ENCODE results near the gene EXO1. TPM values are rescaled to one million over a fixed set of nuclear protein-coding genes. Genes with fewer than 3 reads are reported as not detected.
A peak's percentile ranks its signal among the peaks of the same experiment; 100 is the strongest.

The EXO1 gene
- total and polyA plus RNA-seq, 2 donors (not counting 3 experiments of a cell fraction or from before 2014, with no cell fraction given), result 4.1 to 23.5 TPM

DNA sequence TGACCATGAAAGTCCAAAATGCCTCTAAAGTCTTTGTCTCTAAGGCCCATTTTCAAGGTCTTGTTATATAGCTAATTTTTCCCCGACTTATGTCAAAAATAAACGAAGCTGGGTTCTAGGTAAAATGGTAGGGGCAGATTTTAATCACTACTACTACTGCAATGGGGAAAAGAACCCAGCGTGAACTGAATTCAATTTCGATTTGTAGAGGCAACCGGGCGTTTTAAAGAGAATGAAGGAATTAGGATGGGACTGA, 536 bp upstream of the EXO1 start:
- peak overlapping the region; percentile 91 for H2AFZ ChIP-seq (ENCODE audit: low read depth, low read length)
- H3K27me3 ChIP-seq (ENCODE audit: control insufficient read depth in 2 of 2, insufficient read depth in 2 of 2, low read length in 2 of 2), result peaks cover 5 to 11% of the 10 kb centered on the region in 2 experiments
- dilution Hi-C loops (cut with MboI; ENCODE audit: extremely low pct_ligation_motif_present, low sequenced_read_pairs) (no loop called here), intact Hi-C loops (cut with micrococcal nuclease) (loop anchor here (1.0 to 5.0 kb wide), 2 partner anchors 151 to 330 kb away; partner anchors contain the start of gene FH)
- no peak for TF ChIP-seq GATA2 (IDR thresholded peaks at IDR 0.05; ENCODE audit: insufficient read depth, insufficient read length, low read depth, low read length)
- TF ChIP-seq, protein P1, sequence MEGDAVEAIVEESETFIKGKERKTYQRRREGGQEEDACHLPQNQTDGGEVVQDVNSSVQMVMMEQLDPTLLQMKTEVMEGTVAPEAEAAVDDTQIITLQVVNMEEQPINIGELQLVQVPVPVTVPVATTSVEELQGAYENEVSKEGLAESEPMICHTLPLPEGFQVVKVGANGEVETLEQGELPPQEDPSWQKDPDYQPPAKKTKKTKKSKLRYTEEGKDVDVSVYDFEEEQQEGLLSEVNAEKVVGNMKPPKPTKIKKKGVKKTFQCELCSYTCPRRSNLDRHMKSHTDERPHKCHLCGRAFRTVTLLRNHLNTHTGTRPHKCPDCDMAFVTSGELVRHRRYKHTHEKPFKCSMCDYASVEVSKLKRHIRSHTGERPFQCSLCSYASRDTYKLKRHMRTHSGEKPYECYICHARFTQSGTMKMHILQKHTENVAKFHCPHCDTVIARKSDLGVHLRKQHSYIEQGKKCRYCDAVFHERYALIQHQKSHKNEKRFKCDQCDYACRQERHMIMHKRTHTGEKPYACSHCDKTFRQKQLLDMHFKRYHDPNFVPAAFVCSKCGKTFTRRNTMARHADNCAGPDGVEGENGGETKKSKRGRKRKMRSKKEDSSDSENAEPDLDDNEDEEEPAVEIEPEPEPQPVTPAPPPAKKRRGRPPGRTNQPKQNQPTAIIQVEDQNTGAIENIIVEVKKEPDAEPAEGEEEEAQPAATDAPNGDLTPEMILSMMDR (IDR thresholded peaks at IDR 0.05; ENCODE audit: extremely low read depth in 1 of 2, insufficient read depth in 1 of 2, low read depth in 1 of 2, low read length in 2 of 2), result no peak
- no peak for TF ChIP-seq JUN (IDR thresholded peaks at IDR 0.05; ENCODE audit: borderline replicate concordance, insufficient read depth, insufficient read length, low read depth)
- no peak for TF ChIP-seq FOS (IDR thresholded peaks at IDR 0.05; ENCODE audit: borderline replicate concordance, insufficient read depth, low read length)
- TF ChIP-seq EZH2 (IDR thresholded peaks at IDR 0.05; ENCODE audit: borderline replicate concordance, low read depth, low read length, severe bottlenecking), result no peak
- no peak for TF ChIP-seq POLR2AphosphoS5 (IDR thresholded peaks at IDR 0.05; ENCODE audit: insufficient read depth, low read depth, low read length)
- no peak for TF ChIP-seq MYC (IDR thresholded peaks at IDR 0.05; ENCODE audit: low read depth, low read length)
- TF ChIP-seq, protein P2, sequence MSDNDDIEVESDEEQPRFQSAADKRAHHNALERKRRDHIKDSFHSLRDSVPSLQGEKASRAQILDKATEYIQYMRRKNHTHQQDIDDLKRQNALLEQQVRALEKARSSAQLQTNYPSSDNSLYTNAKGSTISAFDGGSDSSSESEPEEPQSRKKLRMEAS (IDR thresholded peaks at IDR 0.05; ENCODE audit: insufficient read depth, insufficient read length), result no peak
- TF ChIP-seq POLR2A (IDR thresholded peaks at IDR 0.05; ENCODE audit: low read depth, low read length), result no peak
- no peaks in the 10 kb centered on the region for H4K20me1 ChIP-seq (replicated peaks; ENCODE audit: control insufficient read depth, extremely low read depth, insufficient read depth, low read length)
- H3K4me1 ChIP-seq (ENCODE audit: control insufficient read depth, extremely low read depth, insufficient read depth, low read length), result peaks cover 12% of the 10 kb centered on the region
- no peaks in the 10 kb centered on the region for H3K9me3 ChIP-seq (replicated peaks; ENCODE audit: control insufficient read depth, insufficient read depth, low read length)
- H3K79me2 ChIP-seq (ENCODE audit: control insufficient read depth, insufficient read depth, low read length), result peaks cover 11% of the 10 kb centered on the region
- peak overlapping the region; percentile 85 for H3K27ac ChIP-seq (ENCODE audit: insufficient read depth, low read depth, low read length)
- peak overlapping the region; percentile 79 for H3K9ac ChIP-seq (replicated peaks; ENCODE audit: extremely low read depth, insufficient read depth, low read length)
- BruUV-seq (replicated peaks), result TSS peak; percentile 89
- ChIA-PET POLR2A (no interaction called here), CTCF (interaction anchor here (0.9 to 1.9 kb wide), 5 partner anchors 151 to 328 kb away, joined by 3 to 11 read pairs (median 4); partner anchors contain the start of genes FH, KMO and MAP1LC3C)
- H3K36me3 ChIP-seq (ENCODE audit: control insufficient read depth in 2 of 2, extremely low read depth in 1 of 2, insufficient read depth in 2 of 2, low read length in 2 of 2), result peaks cover 0 to 2% of the 10 kb centered on the region in 2 experiments
- DNase-seq (ENCODE audit: low read depth, low spot score) (no peak), FAIRE-seq (no peak)
- H3K4me3 ChIP-seq (replicated peaks in 1 of 3; ENCODE audit: insufficient read depth in 1 of 3, low read depth in 1 of 3, low read length in 3 of 3), result peak overlapping the region; percentile 33 to 69 (median 61)
- peak overlapping the region; percentile 85 for H3K4me2 ChIP-seq (ENCODE audit: insufficient read depth, low read length)
- H3K9me1 ChIP-seq (replicated peaks; ENCODE audit: control insufficient read depth, extremely low read depth, insufficient read depth, low read length), result no peaks in the 10 kb centered on the region
